Upper lobe of right lung (tissue), 1 donor: ENCODE measurements around the gene HOXD1. TPM values are rescaled to one million over a fixed set of nuclear protein-coding genes. Genes with fewer than 3 reads are reported as not detected.

Source experiments
- ATAC-seq: fragments of 200-7000 bp; cut with Tn5 transposase; one replicate; pipeline ENCODE4 v1.9.1; 2020; ENCODE audit warnings: mild to moderate bottlenecking, moderate library complexity
- DNase-seq: peaks from one replicate; pipeline ENCODE4 v3.0.0-alpha.2; 2020
- H3K27ac ChIP-seq: fragments of 200-600 bp; one replicate; pipeline ENCODE4 v1.8.0; 2022
- H3K27me3 ChIP-seq: fragments of 200-600 bp; one replicate; pipeline ENCODE4 v1.8.0; 2022; ENCODE audit warnings: mild to moderate bottlenecking
- H3K36me3 ChIP-seq: fragments of 200-600 bp; one replicate; pipeline ENCODE4 v1.8.0; 2022
- H3K4me1 ChIP-seq: fragments of 200-600 bp; one replicate; pipeline ENCODE4 v1.8.0; 2022
- H3K4me3 ChIP-seq: fragments of 200-600 bp; one replicate; pipeline ENCODE4 v1.8.0; 2022; ENCODE audit warnings: mild to moderate bottlenecking
- H3K9me3 ChIP-seq: fragments of 200-600 bp; one replicate; pipeline ENCODE4 v1.8.0; 2022
- intact Hi-C: fragments of 100-400 bp; cut with DNase I; formaldehyde crosslinking; loops from one replicate; pipeline ENCODE4 v1.11.0; 2022
- total RNA-seq: library from RNA; stranded (reverse); fragmentation: NEBNext Ultra II Directional; extraction: Animal tissue kit (Norgen Biotek cat#: 25700); gene quantifications from one replicate; pipeline ENCODE4 v1.2.1, GENCODE V29; 2021
- TF ChIP-seq, protein P1 (sequence below): fragments of 200-600 bp; IDR thresholded peaks from one replicate; pipeline ENCODE4 v1.8.0; 2022; ENCODE audit warnings: antibody characterized with exemption
- donor health status: DM: no; HTN: yes; CAD: no; lungs with severe emphysema.

Gene HOXD1
- total RNA-seq, 1 donor from 2014 or later, result 4.1 TPM

DNA sequence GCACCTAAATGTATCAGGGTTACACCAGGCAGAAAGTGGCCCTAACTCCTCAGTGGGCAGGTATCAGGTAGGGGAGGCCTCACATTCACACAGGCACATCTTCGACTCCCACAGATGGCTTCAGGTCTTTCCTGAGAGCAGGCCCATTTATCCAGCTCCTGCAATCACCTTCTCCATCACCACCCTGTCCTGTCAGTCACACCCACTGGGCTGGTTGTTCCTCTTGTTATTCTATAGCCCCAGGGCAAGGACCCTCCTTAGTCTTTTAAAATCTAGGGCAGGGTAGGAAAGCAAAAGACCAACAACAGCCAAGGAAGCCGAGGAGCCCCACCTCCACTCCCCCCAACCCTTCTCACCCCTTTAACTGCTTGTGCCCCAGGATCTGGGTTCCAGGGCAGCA is 46.2 kb upstream of the HOXD1 start:
- Histone ChIP-seq H3K27me3 (peaks cover 94% of the 10 kb centered on the region), H3K36me3 (no peaks in the 10 kb centered on the region), H3K4me3 (no peak overlapping the region), H3K27ac (no peak overlapping the region), H3K4me1 (peaks cover 7% of the 10 kb centered on the region), H3K9me3 (no peaks in the 10 kb centered on the region)
- DNase-seq (no peak), ATAC-seq (no peak)
- TF ChIP-seq, protein P1, sequence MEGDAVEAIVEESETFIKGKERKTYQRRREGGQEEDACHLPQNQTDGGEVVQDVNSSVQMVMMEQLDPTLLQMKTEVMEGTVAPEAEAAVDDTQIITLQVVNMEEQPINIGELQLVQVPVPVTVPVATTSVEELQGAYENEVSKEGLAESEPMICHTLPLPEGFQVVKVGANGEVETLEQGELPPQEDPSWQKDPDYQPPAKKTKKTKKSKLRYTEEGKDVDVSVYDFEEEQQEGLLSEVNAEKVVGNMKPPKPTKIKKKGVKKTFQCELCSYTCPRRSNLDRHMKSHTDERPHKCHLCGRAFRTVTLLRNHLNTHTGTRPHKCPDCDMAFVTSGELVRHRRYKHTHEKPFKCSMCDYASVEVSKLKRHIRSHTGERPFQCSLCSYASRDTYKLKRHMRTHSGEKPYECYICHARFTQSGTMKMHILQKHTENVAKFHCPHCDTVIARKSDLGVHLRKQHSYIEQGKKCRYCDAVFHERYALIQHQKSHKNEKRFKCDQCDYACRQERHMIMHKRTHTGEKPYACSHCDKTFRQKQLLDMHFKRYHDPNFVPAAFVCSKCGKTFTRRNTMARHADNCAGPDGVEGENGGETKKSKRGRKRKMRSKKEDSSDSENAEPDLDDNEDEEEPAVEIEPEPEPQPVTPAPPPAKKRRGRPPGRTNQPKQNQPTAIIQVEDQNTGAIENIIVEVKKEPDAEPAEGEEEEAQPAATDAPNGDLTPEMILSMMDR, result no peak
- intact Hi-C loops, result no loop called here

DNA sequence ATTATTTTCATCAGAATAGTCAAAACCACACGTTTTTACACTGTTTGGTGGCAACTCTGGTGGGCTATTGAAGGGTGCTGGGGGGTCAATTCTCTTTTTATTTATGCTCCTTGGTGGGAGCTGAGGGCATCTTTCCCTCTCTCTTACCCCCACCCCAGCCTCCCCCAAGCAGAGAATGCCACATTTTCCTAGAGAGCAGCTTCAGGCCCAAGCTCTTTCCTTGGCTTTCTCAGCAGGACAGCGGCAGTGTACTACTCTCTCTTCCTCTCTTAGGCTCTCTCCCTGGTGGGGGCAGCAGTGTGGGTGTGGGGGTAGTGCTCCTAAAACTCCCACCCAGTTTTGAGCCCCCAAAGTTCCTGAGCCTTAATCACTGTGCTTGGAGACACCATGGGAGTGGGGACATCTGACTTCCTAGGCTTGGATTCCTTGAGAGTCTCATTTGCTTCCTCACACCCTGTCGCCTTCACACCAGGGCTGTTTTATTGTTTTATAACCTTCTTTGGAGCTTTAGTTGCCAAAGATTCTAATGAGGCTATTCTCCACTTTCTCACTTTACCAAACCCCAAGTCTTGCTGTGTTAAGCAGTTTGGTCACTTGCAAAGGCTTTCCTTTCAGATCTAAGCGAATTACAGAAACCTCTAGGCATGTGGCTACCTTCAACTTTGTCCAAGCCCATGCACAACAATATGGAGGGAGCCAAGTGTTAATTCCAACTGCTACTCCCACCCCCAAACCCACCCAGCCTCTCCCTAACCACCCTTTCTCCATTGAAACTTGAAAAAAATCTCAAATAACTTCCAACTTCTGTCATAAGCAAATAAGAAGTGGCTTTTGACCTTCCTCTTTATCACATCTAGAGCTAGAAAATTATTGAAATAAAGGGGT is 43.1 kb upstream of the HOXD1 start:
- intact Hi-C loops, result no loop called here
- DNase-seq (no peak), ATAC-seq (no peak)
- Histone ChIP-seq H3K4me1 (peaks cover 3% of the 10 kb centered on the region), H3K36me3 (no peaks in the 10 kb centered on the region), H3K27me3 (peaks cover 94% of the 10 kb centered on the region), H3K4me3 (no peak overlapping the region), H3K9me3 (no peaks in the 10 kb centered on the region), H3K27ac (no peak overlapping the region)
- TF ChIP-seq, protein P1, result no peak

DNA sequence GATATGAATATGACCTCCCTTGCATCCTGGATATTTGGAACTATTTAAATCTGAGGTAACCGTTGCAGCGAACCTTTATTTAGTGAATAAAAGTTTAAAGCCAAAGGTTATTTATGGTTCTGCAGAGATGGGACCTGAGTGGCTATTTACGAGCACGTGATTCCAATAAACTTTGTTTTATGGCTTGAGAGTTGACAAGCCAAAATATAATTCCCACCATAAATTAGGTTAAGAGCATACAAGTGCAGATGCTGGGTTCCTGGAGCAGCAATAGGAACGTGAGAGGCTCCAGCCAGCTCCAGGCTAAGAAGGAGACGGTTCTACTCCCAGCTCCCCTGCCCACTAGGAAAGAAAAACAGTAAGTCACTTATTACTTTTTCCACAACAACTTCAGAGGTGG is 42.4 kb upstream of the HOXD1 start:
- TF ChIP-seq, protein P1, result no peak
- no peaks in the 10 kb centered on the region for H3K36me3 ChIP-seq
- no peak overlapping the region for H3K4me3 ChIP-seq
- no peak for DNase-seq
- H3K9me3 ChIP-seq, result no peaks in the 10 kb centered on the region
- no peak overlapping the region for H3K27ac ChIP-seq
- H3K4me1 ChIP-seq, result no peaks in the 10 kb centered on the region
- no peak for ATAC-seq
- intact Hi-C loops, result no loop called here
- peaks cover 94% of the 10 kb centered on the region for H3K27me3 ChIP-seq

DNA sequence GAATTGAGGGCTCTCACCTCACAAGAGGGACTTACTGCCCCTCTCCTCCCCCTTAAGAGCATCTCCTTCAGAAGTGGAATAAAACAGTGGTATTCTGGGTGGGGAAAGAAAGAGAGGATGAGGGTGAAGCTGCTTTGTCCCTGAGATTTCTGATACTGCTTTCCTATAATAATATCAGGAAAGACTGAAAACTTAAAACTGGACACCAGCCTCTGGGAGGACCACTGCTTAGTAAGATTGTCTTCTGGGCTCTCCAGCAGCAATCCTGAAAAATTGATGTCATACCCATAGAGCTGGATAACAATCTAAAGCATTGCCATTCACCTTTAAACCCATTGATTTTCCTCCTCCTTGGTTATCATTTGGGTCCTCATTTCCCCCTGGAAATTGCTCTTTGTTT is 41.8 kb upstream of the HOXD1 start:
- Histone ChIP-seq H3K27ac (no peak overlapping the region), H3K36me3 (no peaks in the 10 kb centered on the region), H3K27me3 (peaks cover 94% of the 10 kb centered on the region), H3K4me1 (no peaks in the 10 kb centered on the region), H3K4me3 (no peak overlapping the region), H3K9me3 (no peaks in the 10 kb centered on the region)
- TF ChIP-seq, protein P1, result no peak
- intact Hi-C loops, result no loop called here
- no peak for DNase-seq
- no peak for ATAC-seq

DNA sequence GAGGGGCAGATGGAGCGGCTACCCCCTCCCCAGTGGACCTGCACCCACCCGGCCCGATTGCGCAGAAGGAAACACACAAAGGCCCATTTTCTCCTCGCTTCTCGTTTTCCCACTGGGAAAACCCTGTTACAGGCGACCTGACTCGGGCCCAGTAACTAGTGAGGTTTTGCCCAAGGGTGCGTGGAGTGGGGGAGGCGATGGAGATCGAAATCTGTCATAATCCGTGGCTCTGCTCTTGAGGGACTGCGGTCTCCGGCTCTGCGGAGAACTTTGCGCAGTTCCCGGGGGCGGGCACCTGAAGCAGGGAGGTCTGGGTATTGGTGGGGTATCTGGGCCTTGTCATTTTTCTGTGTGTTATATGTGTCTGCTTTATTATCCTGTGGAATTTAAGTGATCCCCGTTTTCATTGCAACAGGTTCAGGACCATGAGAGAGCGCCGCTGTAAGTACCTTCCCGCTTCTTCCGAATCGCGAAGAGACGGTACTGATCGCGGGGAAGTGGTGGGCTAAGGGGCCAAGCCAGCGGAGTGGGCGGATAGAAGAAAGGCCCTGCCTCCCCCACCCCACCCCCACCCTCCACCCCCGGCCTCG is 41.2 kb upstream of the HOXD1 start:
- peaks cover 94% of the 10 kb centered on the region for H3K27me3 ChIP-seq

More for the DNA sequence above, 41.2 kb upstream of the HOXD1 start:
- DNase-seq, result no peak
- H3K4me1 ChIP-seq, result no peaks in the 10 kb centered on the region
- H3K9me3 ChIP-seq, result no peaks in the 10 kb centered on the region
- no peak for ATAC-seq
- no peaks in the 10 kb centered on the region for H3K36me3 ChIP-seq
- H3K4me3 ChIP-seq, result no peak overlapping the region
- TF ChIP-seq, protein P1, result no peak
- H3K27ac ChIP-seq, result no peak overlapping the region
- intact Hi-C loops, result no loop called here
